B cell (primary cell): ENCODE measurements around the gene ECT2L. TPM values are rescaled to one million over a fixed set of nuclear protein-coding genes. Genes with fewer than 3 reads are reported as not detected.

Experiments used
- ATAC-seq: fragments of 200-7000 bp; cut with Tn5 transposase; one replicate; pipeline ENCODE4 v1.10.0; 2021; ENCODE audit warnings: low read depth, mild to moderate bottlenecking, moderate number of reproducible peaks, moderate library complexity
- CTCF ChIA-PET: fragments of 350-600 bp; sonication (Branson Sonifier 250); formaldehyde crosslinking; loops from one replicate; lab custom pipeline; 2021; ENCODE audit warnings: antibody characterized with exemption, inconsistent platforms; lab: Charles Lee
- POLR2A ChIA-PET: fragments of 350-600 bp; sonication (Branson Sonifier 250); formaldehyde crosslinking; loops from one replicate; lab custom pipeline; 2021; ENCODE audit warnings: antibody characterized with exemption; lab: Charles Lee
- DNase-seq: peaks from one replicate; pipeline ENCODE4 v3.0.0; 2013
- H2AFZ ChIP-seq: 2 replicates; pipeline ENCODE4 v1.6.1; 2012; ENCODE audit warnings: mild to moderate bottlenecking, low read depth, low read length; ENCODE audit not compliant: insufficient read depth, poor library complexity, severe bottlenecking
- H3K27ac ChIP-seq, 2 donors: 1 replicate in 1 of 2; 2 replicates in 1 of 2; pipeline ENCODE4 v1.5.1; 2012 to 2013; ENCODE audit warnings: low read length in 2 of 2, mild to moderate bottlenecking in 2 of 2, moderate library complexity in 1 of 2
- H3K27me3 ChIP-seq, 4 experiments: fragments of 200-600 bp in 1 of 4; sonication (generic) in 1 of 4; replicated peaks in 1 of 4; 1 replicate in 2 of 4; 2 replicates in 2 of 4; pipeline versions ENCODE4 v1.6.1 to v1.7.0; 2013 to 2016; ENCODE audit warnings: low read length in 3 of 4, mild to moderate bottlenecking in 2 of 4, mixed read lengths in 1 of 4, moderate library complexity in 1 of 4; ENCODE audit not compliant: insufficient read depth in 4 of 4, control insufficient read depth in 3 of 4; ENCODE audit errors: control extremely low read depth in 1 of 4
- H3K36me3 ChIP-seq, 2 experiments: replicated peaks in 1 of 2; 1 replicate in 1 of 2; 2 replicates in 1 of 2; pipeline versions ENCODE4 v1.6.1 to v1.7.1; 2013; ENCODE audit warnings: low read length in 1 of 2; ENCODE audit not compliant: insufficient read depth in 2 of 2, control insufficient read depth in 1 of 2; ENCODE audit errors: control extremely low read depth in 1 of 2, extremely low read depth in 1 of 2
- H3K4me1 ChIP-seq, 2 donors: fragments of 200-600 bp in 1 of 2; sonication (generic) in 1 of 2; 1 replicate in 1 of 2; 2 replicates in 1 of 2; pipeline versions ENCODE4 v1.5.1 to v1.6.1; 2013 to 2017; ENCODE audit warnings: low read length in 2 of 2; ENCODE audit not compliant: control insufficient read depth in 2 of 2, insufficient read depth in 2 of 2
- H3K4me2 ChIP-seq: replicated peaks from 2 replicates; pipeline ENCODE3; 2012; ENCODE audit warnings: mild to moderate bottlenecking, low read depth, low read length; ENCODE audit not compliant: poor library complexity, severe bottlenecking
- H3K4me3 ChIP-seq, 5 experiments: fragments of 200-600 bp in 1 of 5; sonication (generic) in 1 of 5; 1 replicate in 3 of 5; 2 replicates in 2 of 5; pipeline versions ENCODE4 v1.5.1 to v1.7.0; 2011 to 2016; ENCODE audit warnings: low read length in 4 of 5, mild to moderate bottlenecking in 4 of 5, low read depth in 2 of 5, control low read depth in 1 of 5, moderate library complexity in 1 of 5; ENCODE audit not compliant: insufficient read depth in 1 of 5; ENCODE audit errors: control extremely low read depth in 1 of 5, extremely low read depth in 1 of 5
- H3K79me2 ChIP-seq: fragments of 200-600 bp; sonication (generic); one replicate; pipeline ENCODE4 v1.6.0; 2016; ENCODE audit warnings: low read length; ENCODE audit not compliant: control insufficient read depth, insufficient read depth
- H3K9ac ChIP-seq: fragments of 200-600 bp; sonication (generic); 2 replicates; pipeline ENCODE4 v1.6.1; 2017; ENCODE audit warnings: mild to moderate bottlenecking, low read length, moderate library complexity
- H3K9me3 ChIP-seq, 3 donors: one replicate each; pipeline versions ENCODE4 v1.6.1 to v1.7.1; 2013; ENCODE audit warnings: low read length in 2 of 3; ENCODE audit not compliant: control insufficient read depth in 2 of 3, insufficient read depth in 1 of 3; ENCODE audit errors: control extremely low read depth in 1 of 3
- H4K20me1 ChIP-seq: 2 replicates; pipeline ENCODE4 v1.6.0; 2012; ENCODE audit warnings: mild to moderate bottlenecking, low read length; ENCODE audit not compliant: insufficient read depth, control insufficient read depth, poor library complexity, severe bottlenecking
- H3K27ac Mint-ChIP-seq: one replicate; pipeline ENCODE4 v1.8.0; 2021; ENCODE audit warnings: mixed read lengths
- H3K27me3 Mint-ChIP-seq: one replicate; pipeline ENCODE4 v1.8.0; 2021; ENCODE audit warnings: mixed read lengths
- H3K4me1 Mint-ChIP-seq: one replicate; pipeline ENCODE4 v1.8.0; 2021; ENCODE audit warnings: mixed read lengths
- H3K4me3 Mint-ChIP-seq: one replicate; pipeline ENCODE4 v1.8.0; 2021; ENCODE audit warnings: mixed read lengths
- H3K9me3 Mint-ChIP-seq: one replicate; pipeline ENCODE4 v1.8.0; 2022; ENCODE audit warnings: mixed read lengths; ENCODE audit not compliant: insufficient read depth
- CTCF ChIP-seq: fragments of 200-600 bp; IDR thresholded peaks from one replicate; pipeline ENCODE4 v1.8.0; 2022; ENCODE audit warnings: antibody characterized with exemption, mild to moderate bottlenecking
- EZH2 ChIP-seq: IDR thresholded peaks from 2 replicates; pipeline ENCODE4 v1.6.1; 2012; ENCODE audit warnings: borderline replicate concordance, low read depth, mild to moderate bottlenecking, moderate library complexity, low read length; ENCODE audit not compliant: insufficient read depth, poor library complexity, severe bottlenecking
- WGBS: methylation state at CpG from one replicate; pipeline ENCODE4 v1.1.5; 2013; ENCODE audit warnings: missing lambda C conversion rate; ENCODE audit not compliant: insufficient coverage; 5-methylcytosine and 5-hydroxymethylcytosine counted together
- intact Hi-C: fragments of 100-400 bp; cut with micrococcal nuclease; formaldehyde crosslinking; loops from one replicate; pipeline ENCODE4 v1.10.0; 2022
- polyA plus RNA-seq: library from polyadenylated mRNA; depleted of rRNA; stranded (reverse); fragments of >200 nt; gene quantifications from 2 replicates; pipeline ENCODE4 v1.2.3, GENCODE V29; 2012
- total RNA-seq, 2 donors: library from RNA; stranded (reverse); fragments of 120-200 nt in 1 of 2; gene quantifications; 1 replicate in 1 of 2; 2 replicates in 1 of 2; pipeline versions ENCODE4 v1.2.3 to v1.2.4, GENCODE V29; 2013 to 2022

ECT2L gene
- total and polyA plus RNA-seq, 2 donors (not counting 1 experiment from before 2014, with no cell fraction given) = not detected

GRCh38 chr6:138885156-138885819, 89.4 kb downstream of the ECT2L start:
- no peak for TF ChIP-seq EZH2
- no peak for TF ChIP-seq CTCF
- CTCF ChIA-PET = no interaction called here
- Histone ChIP-seq H3K4me2 (no peak overlapping the region), H3K9ac (no peak overlapping the region), H3K27ac (no peak overlapping the region), H4K20me1 (no peaks in the 10 kb centered on the region), H3K27me3 (no peaks in the 10 kb centered on the region), H2AFZ (no peak overlapping the region), H3K4me3 (no peak overlapping the region), H3K79me2 (no peaks in the 10 kb centered on the region), H3K9me3 (no peaks in the 10 kb centered on the region), H3K36me3 (no peaks in the 10 kb centered on the region), H3K4me1 (no peaks in the 10 kb centered on the region)
- intact Hi-C loops = no loop called here
- H3K4me1 Mint-ChIP-seq = no peaks in the 10 kb centered on the region
- H3K4me3 Mint-ChIP-seq = no peak overlapping the region
- no peaks in the 10 kb centered on the region for H3K9me3 Mint-ChIP-seq
- POLR2A ChIA-PET = no interaction called here
- ATAC-seq (no peak), DNase-seq (no peak)
- H3K27me3 Mint-ChIP-seq = no peaks in the 10 kb centered on the region
- WGBS = 100% methylated on average over 2 of the region's 13 CpGs
- H3K27ac Mint-ChIP-seq = no peak overlapping the region

- ChIA-PET POLR2A (no interaction called here), CTCF (interaction anchor here (1.1 kb wide), 1 partner anchor 10 kb away, joined by 3 read pairs; no protein-coding TSS in a partner anchor)
- no peak for ATAC-seq
- H3K4me1 Mint-ChIP-seq = no peaks in the 10 kb centered on the region
- no peak overlapping the region for H3K27ac ChIP-seq
- H3K9me3 ChIP-seq = no peaks in the 10 kb centered on the region
- H2AFZ ChIP-seq = no peak overlapping the region
- no peak overlapping the region for H3K4me2 ChIP-seq
- no peaks in the 10 kb centered on the region for H3K36me3 ChIP-seq
- DNase-seq = no peak
- H3K9me3 Mint-ChIP-seq = peaks cover 3% of the 10 kb centered on the region
- no CpG with 5 or more reads among the region's 3 CpGs for WGBS
- H3K27me3 ChIP-seq = no peaks in the 10 kb centered on the region
- no peak overlapping the region for H3K4me3 ChIP-seq
- H3K4me1 ChIP-seq = no peaks in the 10 kb centered on the region
- H3K4me3 Mint-ChIP-seq = no peak overlapping the region
- H3K27ac Mint-ChIP-seq = no peak overlapping the region
- no peaks in the 10 kb centered on the region for H3K79me2 ChIP-seq
- no peak for TF ChIP-seq EZH2
- TF ChIP-seq CTCF = no peak
- intact Hi-C loops = no loop called here
- no peak overlapping the region for H3K9ac ChIP-seq
- H4K20me1 ChIP-seq = no peaks in the 10 kb centered on the region
- no peaks in the 10 kb centered on the region for H3K27me3 Mint-ChIP-seq
Measured at GRCh38 chr6:138891255-138891986, 95.5 kb downstream of the ECT2L start.
